HTERT RPE-1 (cell line): ENCODE measurements around the gene POLR2L.

Experiments used
- in situ Hi-C: fragments of 300-500 bp; cut with MboI; formaldehyde crosslinking; loops from 4 replicates; pipeline ENCODE4 v1.14.3; 2020; ENCODE audit warnings: low sequenced_read_pairs

POLR2L gene

GRCh38 chr11:839875-840617 lies 2.3 kb downstream of the POLR2L start:
- in situ Hi-C loops = no loop called here

DNA sequence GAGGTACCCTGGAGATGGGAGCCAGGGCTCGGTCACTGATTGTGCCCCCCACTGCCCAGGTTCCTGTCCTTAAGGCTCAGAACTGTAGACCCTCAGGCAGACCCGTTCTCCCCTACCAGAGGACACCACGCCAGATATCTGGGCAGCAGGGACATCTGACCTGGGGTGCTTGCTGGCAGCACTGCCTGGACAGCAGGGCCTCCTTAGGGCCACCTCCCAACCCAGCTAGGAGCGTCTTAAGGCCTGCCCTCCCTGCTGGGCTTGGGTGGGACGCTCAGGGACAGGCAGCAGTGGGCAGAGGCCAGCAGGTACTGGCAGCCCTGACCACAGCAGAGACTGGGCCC lies 3.1 kb downstream of the POLR2L start:
- in situ Hi-C loops = no loop called here

DNA sequence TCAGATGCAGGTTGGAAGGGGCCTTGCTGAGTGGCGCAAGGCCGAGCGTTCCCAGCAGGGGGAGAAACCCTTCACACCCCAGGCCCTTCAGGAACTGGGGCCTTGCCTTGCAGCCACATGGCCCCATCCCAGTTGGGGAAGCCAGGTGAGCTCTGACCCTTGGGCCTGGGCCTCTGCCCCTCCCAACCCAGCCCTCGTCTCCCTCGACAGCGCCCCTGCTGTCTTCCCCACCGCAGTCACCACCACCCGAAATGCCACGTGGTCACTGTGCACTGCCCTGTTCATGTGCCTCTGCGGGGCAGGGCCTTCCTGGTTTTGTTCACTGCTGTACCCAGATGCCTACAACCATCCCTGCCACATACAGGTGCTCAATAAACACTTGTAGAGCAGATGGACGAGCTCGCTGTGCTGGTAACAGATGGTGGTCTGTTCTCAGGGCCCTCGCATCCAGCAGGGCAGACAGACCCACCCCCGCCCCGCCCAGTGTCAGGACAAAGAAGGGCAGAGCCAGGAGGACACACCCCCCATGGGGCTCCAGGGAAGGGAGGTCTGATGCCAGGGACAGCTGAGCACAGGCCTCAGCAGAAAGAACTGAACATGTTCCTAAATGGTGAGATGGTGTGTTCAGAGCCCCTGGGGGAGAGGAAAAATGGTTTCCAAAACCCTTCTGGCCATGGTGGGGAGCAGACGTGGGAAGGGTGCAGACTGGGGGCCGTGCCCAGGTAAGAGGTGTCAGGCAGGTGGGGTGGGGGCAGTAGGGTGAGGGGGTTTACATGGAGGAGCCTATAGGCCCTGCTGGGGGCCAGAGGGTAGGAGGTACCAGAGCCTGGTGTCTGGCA lies 3.7 kb downstream of the POLR2L start:
- in situ Hi-C loops = no loop called here

GRCh38 chr11:837990-838307 lies 4.4 kb downstream of the POLR2L start:
- in situ Hi-C loops = no loop called here

- in situ Hi-C loops = no loop called here
These were observed 4.9 kb downstream of the POLR2L start for GRCh38 chr11:837189-837989.

DNA sequence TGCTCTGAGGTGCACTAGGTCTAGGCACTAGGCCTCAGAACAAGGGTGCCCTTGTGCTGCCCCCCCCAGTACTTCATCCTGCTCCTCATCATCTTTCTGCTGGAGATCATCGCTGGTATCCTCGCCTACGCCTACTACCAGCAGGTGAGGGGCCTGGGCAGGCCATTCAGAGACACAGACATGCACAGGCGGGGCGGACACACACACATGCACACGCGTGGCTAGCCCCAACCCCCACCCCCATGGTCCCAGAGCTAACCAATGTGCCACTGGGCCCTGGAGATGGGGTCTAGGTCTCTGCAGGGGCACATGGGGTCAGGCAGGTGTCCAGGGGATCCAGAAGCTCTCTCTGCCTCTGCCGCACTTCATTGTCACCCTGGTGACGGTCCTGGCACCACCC lies 5.6 kb downstream of the POLR2L start:
- in situ Hi-C loops = no loop called here

DNA sequence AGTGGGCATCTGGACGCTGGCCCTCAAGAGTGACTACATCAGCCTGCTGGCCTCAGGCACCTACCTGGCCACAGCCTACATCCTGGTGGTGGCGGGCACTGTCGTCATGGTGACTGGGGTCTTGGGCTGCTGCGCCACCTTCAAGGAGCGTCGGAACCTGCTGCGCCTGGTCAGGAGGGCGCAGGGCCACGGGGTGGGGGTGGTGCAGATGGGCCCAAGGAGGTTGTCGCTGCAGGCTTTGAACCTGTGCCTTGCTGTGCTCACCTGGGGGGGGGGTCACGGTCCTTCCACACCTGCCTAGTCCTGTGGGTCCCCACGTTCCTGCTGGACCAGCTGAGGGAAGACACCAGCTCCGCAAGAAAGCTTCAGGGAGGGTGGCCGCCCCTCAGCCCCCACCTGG lies 6.1 kb downstream of the POLR2L start:
- in situ Hi-C loops = no loop called here

DNA sequence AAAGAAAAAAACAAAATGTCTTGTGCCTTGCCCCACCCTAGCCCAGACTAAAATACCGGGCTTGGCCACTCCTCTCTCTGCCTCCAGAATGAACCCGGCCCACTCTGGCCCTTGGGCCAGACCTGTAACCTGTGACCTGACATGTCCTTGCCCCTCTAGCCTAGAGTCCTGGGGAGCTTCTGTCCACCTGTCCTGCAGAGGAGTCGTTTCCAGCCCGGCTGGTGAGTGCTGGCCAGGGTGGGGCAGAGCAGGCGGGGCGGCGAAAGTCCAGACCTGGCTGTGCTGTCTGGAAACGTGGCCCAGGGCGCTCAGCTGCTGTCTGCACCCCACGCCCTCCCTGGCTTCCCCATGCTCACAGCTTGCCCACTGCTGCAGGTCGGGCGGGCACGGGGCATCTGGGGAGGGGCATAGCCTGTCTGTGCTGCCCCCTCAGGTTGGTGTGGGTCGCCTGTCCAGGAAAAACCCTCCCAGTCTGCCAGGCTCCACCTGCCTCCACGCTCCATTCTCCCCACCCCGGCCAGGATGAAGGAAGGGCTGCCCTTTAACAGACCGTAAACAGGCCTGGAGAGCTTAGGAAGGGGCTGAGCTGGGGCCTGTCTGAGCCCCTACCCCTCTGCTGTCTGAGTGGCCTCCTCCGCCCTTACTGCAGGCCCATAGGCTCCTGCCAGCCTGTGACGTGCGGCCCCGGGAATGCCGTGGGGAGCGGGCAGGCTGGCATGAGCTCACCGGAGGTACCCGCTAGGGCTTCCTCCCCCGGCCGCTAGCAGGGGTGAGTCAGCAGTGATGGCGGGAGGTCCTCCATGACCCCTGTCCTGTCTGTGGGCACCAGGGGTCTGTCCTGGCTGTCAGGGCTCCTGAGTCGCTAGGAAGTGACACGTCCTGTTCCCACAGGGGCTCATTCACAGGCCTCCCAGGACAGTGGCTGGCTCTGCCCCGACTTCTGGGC lies 7.7 kb downstream of the POLR2L start:
- in situ Hi-C loops = no loop called here

- in situ Hi-C loops = no loop called here
These were observed 8.4 kb downstream of the POLR2L start for GRCh38 chr11:833849-834311.

DNA sequence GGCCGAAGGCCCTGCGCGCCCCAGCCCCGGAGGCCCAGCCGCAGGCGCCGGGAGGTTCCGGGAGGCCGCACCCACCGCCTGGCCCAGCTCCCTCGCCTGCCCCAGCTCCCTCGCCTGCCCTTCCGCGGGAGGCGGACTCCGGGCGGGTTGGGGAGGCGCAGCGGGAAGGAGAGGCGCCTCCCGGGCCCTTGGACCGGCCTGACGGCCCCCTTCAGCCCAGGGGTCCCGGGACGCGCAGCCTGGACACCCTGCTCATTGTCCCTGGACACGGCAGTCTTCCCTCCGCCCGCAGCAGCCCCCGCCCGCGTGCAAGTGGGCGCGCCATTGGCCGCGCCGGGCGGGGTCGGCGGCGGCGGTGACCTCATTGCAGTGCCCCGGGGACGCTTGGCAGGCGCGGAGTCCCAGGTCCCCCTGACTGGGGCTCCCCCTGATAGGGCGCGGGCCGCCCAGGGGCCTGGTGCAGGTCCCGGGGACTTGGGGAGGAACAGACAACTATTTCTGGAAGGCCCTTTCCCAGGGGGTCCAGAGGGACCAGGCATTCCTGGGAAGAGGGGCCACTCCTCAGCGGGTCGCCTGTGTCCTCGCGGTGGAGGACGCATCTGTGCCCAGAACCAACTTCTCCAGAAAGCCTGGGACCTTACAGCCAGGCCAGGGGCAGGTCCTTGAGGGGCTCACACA lies 9.1 kb downstream of the POLR2L start:
- in situ Hi-C loops = no loop called here

DNA sequence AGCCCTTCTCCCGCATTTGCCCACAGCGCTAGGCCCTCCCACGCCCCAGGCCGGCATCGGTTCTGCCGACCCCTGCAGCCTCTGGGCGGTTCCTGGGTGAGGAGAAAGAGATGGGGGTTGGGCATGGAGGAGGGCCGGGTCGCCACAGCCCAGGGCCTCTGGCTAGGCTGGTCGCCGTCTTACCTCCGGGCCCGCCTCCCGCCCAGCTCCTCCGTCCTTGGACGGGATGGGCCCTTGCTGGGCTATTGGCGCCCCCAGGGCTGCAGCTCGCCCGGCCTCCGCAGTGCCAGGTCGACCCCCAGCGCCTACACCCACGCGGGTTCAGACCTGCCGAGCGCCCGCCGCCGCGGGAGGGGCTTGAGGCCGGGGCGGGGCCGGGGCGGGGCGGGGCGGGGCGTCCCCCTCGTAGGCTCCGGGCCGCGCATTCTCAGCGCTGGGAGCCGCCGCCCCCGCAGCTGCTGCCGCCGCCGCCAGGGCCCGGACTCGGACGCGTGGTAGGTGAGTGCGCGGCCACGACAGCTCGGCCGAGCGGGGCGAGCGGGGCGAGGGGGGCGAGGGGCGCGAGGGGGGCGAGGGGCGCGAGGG lies 9.7 kb downstream of the POLR2L start, which contains the start of gene CD151:
CD151 (plus strand) TSS at position 424 of the 585 bp plus-strand sequence. CDS start 3,118 bp downstream, outside the sequence.
- in situ Hi-C loops = no loop called here

- in situ Hi-C loops = no loop called here
These were observed 10.3 kb downstream of the POLR2L start for GRCh38 chr11:831961-832528.

GRCh38 chr11:831118-831864 lies 11.0 kb downstream of the POLR2L start:
- in situ Hi-C loops = no loop called here

- in situ Hi-C loops = no loop called here
These were observed 11.8 kb downstream of the POLR2L start for GRCh38 chr11:830295-831117.

DNA sequence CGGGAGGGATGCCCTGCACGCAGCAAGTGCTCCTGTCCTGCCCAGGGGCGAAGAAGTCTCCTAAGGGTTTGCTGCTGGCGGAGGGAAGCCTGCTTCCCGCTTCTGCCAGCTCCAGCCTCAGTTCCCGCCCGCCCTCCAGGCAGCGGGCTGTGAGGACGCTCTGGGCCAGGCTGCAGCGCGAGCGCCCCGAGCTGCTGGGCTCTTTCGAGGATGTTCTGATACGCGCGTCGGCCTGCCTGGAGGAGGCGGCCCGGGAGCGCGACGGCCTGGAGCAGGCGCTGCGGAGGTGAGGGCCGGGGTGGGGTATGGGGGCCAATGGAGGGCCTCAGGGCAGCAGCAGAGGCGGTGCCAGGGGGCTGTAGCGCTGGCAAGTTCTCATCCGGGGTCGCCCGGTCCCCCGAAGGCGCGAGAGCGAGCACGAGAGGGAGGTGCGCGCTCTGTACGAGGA lies 12.5 kb downstream of the POLR2L start:
- in situ Hi-C loops = no loop called here

- in situ Hi-C loops = no loop called here
These were observed 13.0 kb downstream of the POLR2L start for GRCh38 chr11:829176-829846.
